ENCODE measurements around the gene TRIM50. TPM values are rescaled to one million over a fixed set of nuclear protein-coding genes. Genes with fewer than 3 reads are reported as not detected.
A peak's percentile ranks its signal among the peaks of the same experiment; 100 is the strongest.
"Not testable (repeated sequence)": the region's sequence is repeated elsewhere in the genome, so short reads cannot be mapped to it uniquely, and the experiment has no call there.

TRIM50 gene
- total and polyA plus RNA-seq, 11 donors = 0.08 to 0.72 (median 0.31) TPM; not detected in 6

DNA sequence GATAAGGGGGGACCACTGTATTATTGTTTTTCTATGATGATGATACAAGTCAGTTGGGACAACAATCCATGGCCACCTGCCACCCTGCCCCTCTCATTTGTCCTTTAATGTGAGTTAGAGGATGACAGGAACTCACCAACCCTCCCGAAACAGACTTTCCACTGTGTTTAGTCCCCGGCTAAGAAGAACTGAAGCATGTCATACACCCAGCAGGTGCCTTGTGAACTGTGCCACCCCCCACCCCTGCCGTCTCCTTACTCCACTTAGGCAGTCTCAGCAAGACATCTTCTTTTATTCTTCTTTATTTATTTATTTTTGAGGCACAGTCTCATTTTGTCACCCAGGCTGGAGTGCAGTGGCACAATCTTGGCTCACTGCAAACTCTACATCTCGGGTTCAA lies 60.1 kb downstream of the TRIM50 start:
- H3K4me1 ChIP-seq; H3K27ac ChIP-seq; DNase-seq; H3K27me3 ChIP-seq; ATAC-seq; H3K36me3 ChIP-seq; H3K4me3 ChIP-seq; H3K9me3 ChIP-seq; intact Hi-C loops (cut with DNase I): not testable (repeated sequence)
- WGBS, 4 donors = 81 to 98% (median 95%) methylated on average over 3 to 4 of the region's 4 CpGs

DNA sequence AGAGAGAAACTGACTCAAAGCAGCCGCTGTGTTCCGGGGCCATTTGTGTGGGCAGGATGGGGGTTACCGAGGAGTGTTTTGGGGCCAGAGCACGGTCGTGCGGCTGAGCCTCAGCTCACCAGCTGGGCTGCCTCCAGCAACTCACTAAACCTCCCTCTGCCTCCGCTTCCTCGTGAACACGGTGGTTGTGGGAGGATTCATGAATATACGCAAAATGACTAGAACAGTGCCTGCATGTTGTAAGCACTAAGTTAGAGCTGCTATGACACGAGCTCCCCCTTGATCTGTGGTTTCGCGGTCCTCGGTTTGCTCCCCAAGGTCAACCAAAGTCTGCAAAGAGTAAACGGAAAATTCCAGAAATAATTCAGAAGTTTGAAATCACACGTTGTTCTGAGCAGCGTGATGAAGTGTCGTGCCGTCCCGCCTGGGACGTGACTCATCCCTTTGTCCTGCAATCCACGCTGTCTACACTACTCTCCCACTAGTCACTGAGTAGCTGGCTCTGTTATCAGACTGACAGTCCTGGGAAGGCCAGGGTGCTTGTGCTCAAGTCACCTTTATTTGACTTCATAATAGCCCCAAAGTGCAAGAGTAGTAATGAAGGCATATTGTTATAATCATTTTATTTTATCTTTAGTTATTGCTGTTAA lies 61.0 kb downstream of the TRIM50 start:
- DNase-seq; H3K27me3 ChIP-seq; H3K27ac ChIP-seq; intact Hi-C loops (cut with DNase I); H3K4me1 ChIP-seq; H3K4me3 ChIP-seq; H3K9me3 ChIP-seq; H3K36me3 ChIP-seq: not testable (repeated sequence)
- peak; percentile 55 to 98 (median 94) for ATAC-seq
- no CpG with 5 or more reads among the region's 22 CpGs for WGBS, 4 donors

Other genes with a start within 250 kb of the TRIM50 start
- gene SPDYE9, start 242.0 kb downstream of the TRIM50 start, total RNA-seq = not detected
- gene SPDYE9, start 242.0 kb downstream of the TRIM50 start, polyA plus RNA-seq = not detected
- 10 to 100 TPM; 12.0 to 24.2 (median 15.2) TPM for gene NSUN5, start 19.3 kb downstream of the TRIM50 start, total RNA-seq
- gene NSUN5, start 19.3 kb downstream of the TRIM50 start, polyA plus RNA-seq = 10 to 100 TPM; 14.6 to 39.4 TPM
- gene FKBP6, start 79 bp upstream of the TRIM50 start, total RNA-seq = not detected
- gene FKBP6, start 79 bp upstream of the TRIM50 start, polyA plus RNA-seq = not detected
- under 1 TPM in 6 of 9 donors, not detected in 3; 0.12 to 0.48 (median 0.28) TPM for gene FZD9, start 105.7 kb upstream of the TRIM50 start, total RNA-seq
- under 1 TPM; 0.15 to 0.82 TPM for gene FZD9, start 105.7 kb upstream of the TRIM50 start, polyA plus RNA-seq
- gene BAZ1B, start 194.2 kb upstream of the TRIM50 start, total RNA-seq = 10 to 100 TPM; 30.1 to 45.0 (median 41.5) TPM
- gene BAZ1B, start 194.2 kb upstream of the TRIM50 start, polyA plus RNA-seq = 10 to 100 TPM; 19.0 to 31.5 TPM
- 100 to 1,000 TPM in 2 of 9 donors, 10 to 100 TPM in 7; 63.2 to 182 (median 77.9) TPM for gene BCL7B, start 229.6 kb upstream of the TRIM50 start, total RNA-seq
- 10 to 100 TPM; 65.3 to 88.8 TPM for gene BCL7B, start 229.6 kb upstream of the TRIM50 start, polyA plus RNA-seq

Measured in heart left ventricle (tissue), 16 donors.